GM21576 (cell line): ENCODE data around the gene ZNF45.
"Not testable (repeated sequence)": the region's sequence is repeated elsewhere in the genome, so short reads cannot be mapped to it uniquely, and the experiment has no call there.

Experiments
- ATAC-seq: cut with Tn5 transposase; IDR thresholded peaks from one replicate; pipeline ENCODE4 v1.9.1; 2021; ENCODE audit warnings: mild to moderate bottlenecking, moderate library complexity; ENCODE audit not compliant: unreplicated experiment

Gene ZNF45

GRCh38 chr19:43934985-43935708 lies at the start of gene ZNF45:
Gene ZNF45 (minus strand): TSS chr19:43935282. CDS start chr19:43922185, 13,097 bp downstream.
- peak; percentile 95 for ATAC-seq

- no peak for ATAC-seq
Observed at GRCh38 chr19:43984687-43985000, 49.6 kb upstream of the ZNF45 start.

- peak; percentile 82 for ATAC-seq
Observed at GRCh38 chr19:43983912-43984686, 49.0 kb upstream of the ZNF45 start, which contains the start of gene ZNF155. Gene ZNF155 (plus strand): TSS chr19:43984188. CDS start chr19:43988544, 4,356 bp downstream.

- peak; percentile 21 for ATAC-seq
Observed at GRCh38 chr19:43983544-43983911, 48.4 kb upstream of the ZNF45 start.

- no peak for ATAC-seq
Observed at GRCh38 chr19:43976732-43977131, 41.6 kb upstream of the ZNF45 start.

GRCh38 chr19:43966079-43966694 lies 31.1 kb upstream of the ZNF45 start:
- no peak for ATAC-seq

GRCh38 chr19:43960411-43960810 lies 25.3 kb upstream of the ZNF45 start:
- no peak for ATAC-seq

GRCh38 chr19:43957891-43958290 lies 22.8 kb upstream of the ZNF45 start:
- no peak for ATAC-seq

GRCh38 chr19:43956827-43957226 lies 21.7 kb upstream of the ZNF45 start:
- no peak for ATAC-seq

- peak; percentile 77 for ATAC-seq
Observed at GRCh38 chr19:43950834-43951645, 16.0 kb upstream of the ZNF45 start, which contains the start of gene ZNF221. Gene ZNF221 (plus strand): TSS chr19:43951228. CDS start chr19:43962727, 11,499 bp downstream.

- ATAC-seq: not testable (repeated sequence)
Observed at GRCh38 chr19:43949803-43950202, 14.7 kb upstream of the ZNF45 start.

GRCh38 chr19:43947412-43947811 lies 12.3 kb upstream of the ZNF45 start:
- ATAC-seq: not testable (repeated sequence)

- no peak for ATAC-seq
Observed at GRCh38 chr19:43941209-43941608, 6.1 kb upstream of the ZNF45 start.

- ATAC-seq: no peak
Observed at GRCh38 chr19:43940719-43941118, 5.6 kb upstream of the ZNF45 start.

GRCh38 chr19:43939557-43940260 lies 4.6 kb upstream of the ZNF45 start:
- no peak for ATAC-seq

GRCh38 chr19:43936188-43936587 lies 1.1 kb upstream of the ZNF45 start:
- no peak for ATAC-seq

GRCh38 chr19:43934055-43934984 lies 762 bp downstream of the ZNF45 start:
- ATAC-seq: no peak

- no peak for ATAC-seq
Observed at GRCh38 chr19:43928820-43929219, 6.3 kb downstream of the ZNF45 start.

- ATAC-seq: no peak
Observed at GRCh38 chr19:43923875-43924274, 11.2 kb downstream of the ZNF45 start.
